Measurements from ENCODE around the gene ARID5A.

- TF ChIP-seq POLR2A (IDR thresholded peaks at IDR 0.05) (no peak), CTCF (IDR thresholded peaks at IDR 0.05) (no peak), POLR2AphosphoS5 (IDR thresholded peaks at IDR 0.05) (no peak), EP300 (IDR thresholded peaks at IDR 0.05) (no peak)
Observed at GRCh38 chr2:96523659-96524481, 12.7 kb upstream of the ARID5A start.
